NCI-H1105 (cell line): ENCODE data around the gene TOP3B.
"Not testable (repeated sequence)": the region's sequence is repeated elsewhere in the genome, so short reads cannot be mapped to it uniquely, and the experiment has no call there.

Experiments used
- DNase-seq: peaks from one replicate; lab custom pipeline; 2025; lab: John Stamatoyannopoulos, UW

Gene TOP3B

DNA sequence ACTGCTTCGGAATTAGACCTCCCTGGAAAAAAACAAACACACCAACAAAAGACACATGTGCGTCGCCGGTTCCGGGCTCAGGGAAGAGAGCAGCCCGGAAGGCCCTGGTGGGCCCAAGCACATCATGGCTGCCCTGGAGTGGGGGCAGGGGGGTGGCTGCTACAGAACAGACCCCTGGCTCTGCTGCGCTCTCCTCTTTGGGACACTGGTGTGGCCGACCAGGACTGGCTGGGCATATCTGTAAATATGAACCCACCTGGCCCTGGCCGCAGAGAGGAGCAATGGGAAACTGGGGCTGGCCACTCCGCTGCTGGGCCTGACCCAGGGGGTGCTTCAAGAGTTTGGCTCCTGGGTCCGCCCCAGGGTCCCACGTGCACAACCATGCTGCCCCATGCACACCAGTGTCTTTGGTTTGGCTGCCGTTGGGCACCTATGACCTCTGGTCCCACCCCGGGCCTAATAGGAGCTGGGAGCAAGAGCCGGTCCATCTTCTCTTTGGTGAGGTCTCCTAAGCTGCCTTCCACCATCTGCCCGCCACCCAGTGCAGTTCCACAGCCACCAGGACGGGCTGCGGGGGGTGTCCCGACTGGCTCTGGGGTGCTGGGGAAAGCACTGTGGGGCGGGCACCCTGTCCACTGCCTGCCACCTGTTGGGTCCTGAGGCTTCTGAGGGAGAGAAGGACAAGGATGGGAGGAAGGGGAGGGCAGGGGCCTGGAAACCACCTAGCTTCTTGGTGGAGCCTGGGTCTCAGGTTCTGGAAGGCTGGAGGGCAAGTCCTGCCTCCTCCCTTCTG lies 60.0 kb downstream of the TOP3B start:
- no peak for DNase-seq

DNA sequence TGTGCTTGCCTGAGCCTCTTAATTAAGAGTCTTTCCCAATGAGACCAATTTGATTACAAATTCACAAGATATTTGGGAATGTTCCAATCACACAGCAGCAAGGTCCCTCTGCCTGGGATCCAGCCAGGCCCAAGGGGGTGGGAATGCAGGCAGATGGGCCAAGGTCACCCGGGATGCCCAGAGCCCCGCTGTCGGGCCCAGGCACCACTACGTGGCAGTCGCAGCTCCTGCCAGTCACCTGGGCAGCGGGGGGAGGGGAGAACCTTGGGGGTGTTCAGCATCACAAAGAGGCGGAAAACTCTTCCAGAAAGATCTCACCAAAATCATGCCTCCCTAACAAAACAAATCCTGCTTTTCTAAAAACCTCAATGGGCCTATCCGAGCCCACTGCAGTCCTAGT lies 60.9 kb downstream of the TOP3B start:
- DNase-seq = no peak

- DNase-seq = no peak
Observed at GRCh38 chr22:21921184-21921721, 61.3 kb downstream of the TOP3B start.

- no peak for DNase-seq
Observed at GRCh38 chr22:21920341-21921183, 62.0 kb downstream of the TOP3B start.

- DNase-seq = no peak
Observed at GRCh38 chr22:21919526-21920307, 62.9 kb downstream of the TOP3B start.

DNA sequence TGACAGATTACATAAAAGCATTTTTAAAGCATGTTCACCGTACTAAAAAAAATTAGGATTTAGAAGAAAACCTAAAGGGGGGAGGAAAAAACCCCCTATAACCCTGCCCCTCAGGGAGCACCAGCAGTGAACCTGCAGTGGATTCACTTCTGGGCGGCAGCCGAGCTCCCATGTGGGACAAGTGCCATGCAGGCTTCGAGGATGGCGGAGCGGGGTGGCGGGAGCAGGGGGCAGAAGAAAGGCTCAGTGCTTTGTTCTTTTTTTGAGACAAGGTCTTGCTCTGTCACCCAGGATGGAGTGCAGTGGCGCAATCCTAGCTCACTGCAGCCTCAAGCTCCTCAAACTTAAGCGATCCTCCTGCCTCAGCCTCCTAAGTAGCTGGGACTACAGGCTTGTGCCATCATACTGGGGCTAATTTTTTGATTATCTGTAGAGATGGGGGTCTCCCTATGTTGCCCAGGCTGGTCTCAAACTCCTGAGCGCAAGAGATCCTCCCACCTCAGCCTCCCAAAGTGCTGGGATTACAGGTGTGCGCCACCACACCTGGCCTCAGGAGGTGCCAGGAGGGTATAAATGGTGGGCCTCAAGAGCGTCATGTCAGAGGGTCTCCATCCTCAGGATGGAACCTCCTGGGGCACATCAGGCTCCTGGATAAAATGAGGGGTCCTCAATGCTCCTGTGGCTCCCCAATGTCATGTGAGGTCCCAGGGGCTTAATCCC lies 64.0 kb downstream of the TOP3B start:
- DNase-seq = no peak

GRCh38 chr22:21917959-21918261 lies 64.7 kb downstream of the TOP3B start:
- DNase-seq = no peak

DNA sequence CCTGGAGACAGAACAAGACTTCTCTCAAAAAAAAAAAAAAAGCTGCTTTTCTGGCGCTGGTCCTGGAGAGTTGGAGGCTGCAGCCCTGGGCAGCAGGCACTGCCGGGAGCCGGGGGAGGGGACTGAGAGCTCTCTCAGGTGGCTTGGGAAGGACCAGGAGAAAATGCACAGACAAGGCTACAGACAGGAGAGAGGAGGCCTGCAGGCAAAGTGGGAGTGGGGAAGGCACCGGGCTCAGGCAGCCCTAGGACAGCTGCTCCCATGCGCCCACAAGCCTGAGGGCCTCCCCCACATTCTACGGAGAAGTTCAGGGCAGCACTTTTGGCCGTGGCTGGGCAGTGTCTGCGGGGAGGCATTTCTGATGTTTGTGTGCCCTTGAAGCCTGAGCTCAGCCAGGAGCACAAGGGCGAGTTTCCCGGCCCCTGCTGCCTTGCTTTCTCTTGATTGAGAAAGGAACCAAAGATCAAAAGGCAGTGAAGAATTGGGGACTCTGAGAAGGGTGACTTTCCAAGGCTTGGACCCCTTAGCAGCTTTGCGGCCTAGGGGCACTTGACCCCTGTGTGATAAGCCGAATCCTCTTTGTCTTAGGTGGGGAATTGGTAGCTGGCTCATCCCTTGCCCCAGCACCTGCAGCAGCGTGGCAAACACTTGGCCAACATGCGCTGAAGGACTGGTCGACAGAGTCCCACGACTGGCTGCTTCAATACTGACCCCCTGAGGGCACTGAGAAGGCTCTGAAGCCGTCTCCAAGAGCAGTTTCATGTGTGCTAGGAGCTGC lies 65.2 kb downstream of the TOP3B start:
- DNase-seq = no peak

- DNase-seq = no peak
Observed at GRCh38 chr22:21916309-21916918, 66.2 kb downstream of the TOP3B start.

GRCh38 chr22:21915624-21916308 lies 66.8 kb downstream of the TOP3B start:
- no peak for DNase-seq

DNA sequence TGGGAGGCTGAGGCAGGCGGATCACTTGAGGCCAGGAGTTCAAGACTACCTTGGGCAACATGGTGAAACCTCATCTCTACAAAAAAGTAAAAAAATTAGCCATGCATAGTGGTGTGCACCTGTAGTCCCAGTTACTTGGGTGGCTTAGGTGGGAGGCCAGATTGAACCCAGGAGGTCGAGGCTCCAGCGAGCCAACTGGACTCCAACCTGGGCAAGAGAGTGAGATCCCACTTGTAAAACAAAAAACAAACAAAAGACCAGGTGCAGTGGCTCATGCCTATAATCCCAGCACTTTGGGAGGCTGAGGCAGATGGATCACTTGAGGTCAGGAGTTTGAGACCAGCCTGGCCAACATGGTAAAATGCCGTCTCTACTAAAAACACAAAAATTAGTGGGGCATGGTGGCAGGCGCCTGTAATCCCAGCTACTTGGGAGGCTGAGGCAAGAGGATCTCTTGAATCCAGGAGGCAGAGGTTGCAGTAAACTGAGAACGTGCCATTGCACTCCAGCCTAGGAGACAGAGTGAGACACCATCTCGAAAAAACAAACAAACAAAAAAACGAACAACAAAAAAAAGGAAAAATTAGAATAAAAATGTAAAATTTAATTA lies 68.4 kb downstream of the TOP3B start:
- DNase-seq = not testable (repeated sequence)

GRCh38 chr22:21910367-21910766 lies 72.2 kb downstream of the TOP3B start:
- not testable (repeated sequence) for DNase-seq

- DNase-seq = no peak
Observed at GRCh38 chr22:21909871-21910270, 72.7 kb downstream of the TOP3B start.

GRCh38 chr22:21907638-21908522 lies 74.7 kb downstream of the TOP3B start:
- DNase-seq = no peak
